NCI-H2227 treated with DMSO at 0.1 percent for 48 hours (cell line): ENCODE measurements around the gene FFAR3.
"Not testable (repeated sequence)": the region's sequence is repeated elsewhere in the genome, so short reads cannot be mapped to it uniquely, and the experiment has no call there.

Experiments used
- DNase-seq: peaks from one replicate; lab custom pipeline; 2025; lab: John Stamatoyannopoulos, UW

The FFAR3 gene

DNA sequence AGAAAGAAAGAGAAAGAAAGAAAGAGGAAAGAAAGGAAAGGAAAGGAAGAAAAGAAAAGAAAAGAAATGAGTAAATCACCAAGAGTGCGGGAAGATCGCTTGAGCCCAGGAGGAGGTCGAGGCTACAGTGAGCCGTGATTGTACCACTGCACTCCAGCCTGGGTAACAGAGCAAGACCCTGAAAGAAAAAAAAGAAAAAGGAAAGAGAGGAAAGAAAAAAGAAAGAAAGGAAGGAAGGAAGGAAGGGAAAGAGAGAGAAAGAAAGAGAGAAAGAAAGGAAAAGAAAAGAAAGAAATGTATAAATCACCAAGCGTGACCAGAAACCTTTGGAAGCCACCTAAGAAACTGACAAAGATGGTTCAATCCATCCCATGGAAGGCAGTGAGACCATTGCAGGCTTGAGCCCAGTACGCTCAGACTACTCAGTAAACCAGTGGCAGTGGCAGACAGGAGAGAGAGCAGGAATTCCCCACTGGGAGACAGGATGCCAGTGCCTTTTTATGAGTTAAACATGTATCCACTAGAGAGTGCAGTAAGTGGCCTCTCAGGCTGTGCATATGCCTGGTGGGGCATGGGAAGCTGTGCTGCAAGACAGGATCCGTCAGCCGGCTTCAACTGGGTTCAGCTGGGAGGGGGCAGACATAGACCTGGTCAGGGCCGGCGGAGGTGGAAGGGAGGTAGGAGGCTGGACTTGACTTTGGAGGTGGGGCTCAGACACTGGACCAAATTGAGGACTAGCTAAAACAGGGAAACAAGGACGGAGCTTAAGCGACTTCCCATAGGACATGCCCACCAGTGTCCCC, 17.4 kb downstream of the FFAR3 start:
- DNase-seq, result no peak

DNA sequence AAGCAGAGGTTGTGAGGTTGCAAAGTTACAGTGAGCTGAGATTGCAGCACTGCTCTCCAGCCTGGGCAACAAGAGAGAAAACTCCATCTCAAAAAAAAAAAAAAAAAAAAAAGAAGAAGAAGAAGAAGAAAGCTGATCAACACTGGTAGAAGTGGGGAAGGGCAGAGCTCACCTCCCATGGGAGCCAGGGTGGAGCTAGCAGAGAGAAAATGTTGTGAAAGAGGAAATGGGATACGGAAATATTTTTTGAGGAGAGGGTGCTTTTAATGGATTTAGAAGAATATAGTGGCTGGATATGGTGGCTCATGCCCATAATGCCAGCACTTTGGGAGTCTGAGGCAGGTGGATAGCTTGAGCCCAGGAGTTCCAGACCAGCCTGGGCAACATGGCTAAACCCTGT, 19.4 kb downstream of the FFAR3 start:
- no peak for DNase-seq

DNA sequence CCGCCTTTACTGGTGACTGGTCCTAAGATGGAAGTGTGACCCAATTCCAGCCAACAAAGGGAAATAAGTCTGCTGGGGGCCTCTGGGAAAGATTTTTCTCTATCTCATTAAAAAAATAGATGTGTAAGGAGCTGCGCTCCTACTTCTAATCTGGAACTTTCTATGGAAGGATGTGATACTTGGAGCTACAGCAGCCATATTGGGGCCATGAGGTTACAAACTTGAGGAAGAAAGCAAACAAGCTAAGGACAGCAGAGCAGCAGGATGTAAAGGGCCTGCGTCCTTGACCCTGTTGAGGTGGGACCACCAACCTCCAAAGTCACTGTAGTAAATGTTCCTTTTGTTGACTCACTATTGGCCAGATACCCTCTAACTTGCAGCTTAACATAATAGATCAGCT, 20.1 kb downstream of the FFAR3 start:
- no peak for DNase-seq

DNA sequence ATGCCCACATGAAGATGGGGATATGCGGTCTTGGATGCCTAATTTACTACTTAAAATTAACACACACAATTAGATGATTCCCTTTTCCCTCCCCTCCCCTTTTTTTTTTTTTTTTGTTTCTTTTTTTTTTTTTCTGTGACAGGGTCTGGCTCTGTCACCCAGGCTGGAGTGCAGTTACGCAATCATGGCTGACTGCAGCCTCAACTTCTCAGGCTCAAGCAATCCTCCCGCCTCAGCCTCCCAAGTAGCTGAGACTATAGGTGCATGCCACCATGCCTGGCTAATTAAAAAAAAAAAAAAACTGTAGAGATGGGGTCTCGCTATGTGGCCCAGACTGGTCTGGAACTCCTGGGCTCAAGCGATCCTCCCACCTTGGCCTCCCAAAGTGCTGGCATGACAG, 21.3 kb downstream of the FFAR3 start:
- not testable (repeated sequence) for DNase-seq

DNA sequence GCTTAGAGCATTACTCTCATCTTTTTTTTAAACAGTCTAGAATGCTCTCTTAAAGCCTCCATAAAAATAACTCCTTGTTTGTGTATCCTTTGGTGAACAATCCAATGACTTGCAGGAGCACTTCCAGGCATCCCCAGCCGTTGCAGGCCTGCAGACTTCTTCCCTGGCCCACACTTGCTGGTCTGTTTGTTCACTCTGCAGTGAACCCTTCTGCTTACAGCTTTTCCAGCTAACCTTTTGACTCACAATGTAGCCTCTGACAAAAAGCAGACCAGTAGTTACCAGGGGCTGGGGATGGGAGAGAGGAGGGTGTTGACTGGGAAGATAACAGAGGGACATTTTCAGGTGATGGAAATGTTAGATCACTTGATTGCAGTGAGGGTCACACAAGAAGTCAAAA, 21.7 kb downstream of the FFAR3 start:
- no peak for DNase-seq

DNA sequence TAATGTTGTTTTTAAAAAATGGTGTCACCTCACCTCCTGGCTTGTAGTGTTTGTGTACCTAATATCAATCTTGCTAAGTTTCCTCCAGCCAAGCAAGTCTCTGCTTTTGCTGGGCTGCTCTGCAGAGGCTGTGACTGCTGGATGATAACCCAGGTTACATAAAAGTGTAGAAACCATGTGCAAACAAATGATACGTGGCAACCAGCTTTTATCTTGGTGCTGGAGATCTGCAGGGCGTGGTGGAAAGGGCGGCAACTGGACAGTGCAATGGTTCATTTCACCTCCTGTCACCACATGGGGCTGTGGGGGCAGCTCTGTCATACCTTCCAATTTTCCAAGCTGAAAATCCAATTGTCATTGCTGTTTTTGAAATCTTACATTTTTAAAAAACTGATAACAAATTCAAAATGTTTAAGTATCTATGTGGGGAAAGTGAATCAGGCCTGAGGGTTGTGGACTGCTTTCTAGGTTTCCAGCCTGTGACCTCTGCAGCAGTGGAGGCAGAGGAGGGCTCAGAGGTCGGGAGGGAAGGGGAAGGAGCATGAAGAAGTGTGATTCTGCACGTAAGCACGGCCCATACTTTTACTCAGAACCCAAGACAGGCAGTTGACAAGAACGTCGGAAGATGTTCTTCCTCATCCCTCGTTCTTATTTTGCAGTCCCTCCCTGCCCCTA, 22.3 kb downstream of the FFAR3 start:
- no peak for DNase-seq

DNA sequence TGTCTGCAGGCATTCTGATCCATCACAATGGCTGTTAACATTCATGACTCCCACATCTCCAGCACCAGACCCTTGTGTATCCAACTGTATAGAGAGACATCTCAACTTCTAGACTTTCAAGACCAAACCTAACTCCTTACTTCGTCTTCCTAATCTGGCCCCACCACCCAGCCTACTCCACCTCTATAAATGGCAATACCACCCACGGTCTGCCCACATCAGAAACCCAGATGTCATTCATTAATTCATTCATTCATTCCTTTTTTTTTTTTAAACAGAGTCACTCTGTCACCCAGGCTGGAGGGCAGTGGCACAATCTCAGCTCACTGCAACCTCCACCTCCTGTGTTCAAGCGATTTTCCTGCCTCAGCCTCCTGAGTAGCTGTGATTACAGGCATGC, 23.1 kb downstream of the FFAR3 start:
- no peak for DNase-seq

DNA sequence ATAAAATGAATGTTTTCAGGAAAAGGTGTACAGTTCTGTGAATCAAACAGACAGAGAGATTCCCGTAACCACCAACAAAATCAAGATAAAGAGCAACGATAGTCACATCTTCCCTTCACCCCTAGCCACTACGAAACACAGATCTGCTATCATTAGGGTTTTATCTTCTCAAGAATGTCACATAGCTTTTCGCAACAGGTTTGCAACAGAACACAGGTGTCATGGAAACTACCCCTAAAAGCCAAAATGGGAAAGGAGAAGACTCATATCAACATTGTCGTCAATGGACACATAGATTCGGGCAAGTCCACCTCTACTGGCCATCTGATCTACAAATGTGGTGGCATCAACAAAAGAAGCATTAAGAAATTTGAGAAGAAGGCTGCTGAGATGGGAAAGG, 23.7 kb downstream of the FFAR3 start:
- DNase-seq, result no peak

DNA sequence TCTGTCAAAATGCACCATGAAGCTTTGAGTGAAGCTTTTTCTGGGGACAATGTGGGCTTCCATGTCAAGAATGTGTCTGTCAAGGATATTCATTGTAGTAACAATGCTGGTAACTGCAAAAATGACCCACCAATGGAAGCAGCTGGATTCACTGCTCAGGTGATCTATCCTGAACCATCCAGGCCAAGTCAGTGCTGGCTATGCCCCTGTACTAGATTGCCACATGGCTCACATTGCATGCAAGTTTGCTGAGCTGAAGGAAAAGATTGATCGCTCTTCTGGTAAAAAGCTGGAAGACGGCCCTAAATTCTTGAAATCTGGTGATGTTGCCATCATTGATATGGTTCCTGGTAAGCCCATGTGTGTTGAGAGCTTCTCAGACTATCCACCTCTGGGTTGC, 25.3 kb downstream of the FFAR3 start:
- no peak for DNase-seq

DNA sequence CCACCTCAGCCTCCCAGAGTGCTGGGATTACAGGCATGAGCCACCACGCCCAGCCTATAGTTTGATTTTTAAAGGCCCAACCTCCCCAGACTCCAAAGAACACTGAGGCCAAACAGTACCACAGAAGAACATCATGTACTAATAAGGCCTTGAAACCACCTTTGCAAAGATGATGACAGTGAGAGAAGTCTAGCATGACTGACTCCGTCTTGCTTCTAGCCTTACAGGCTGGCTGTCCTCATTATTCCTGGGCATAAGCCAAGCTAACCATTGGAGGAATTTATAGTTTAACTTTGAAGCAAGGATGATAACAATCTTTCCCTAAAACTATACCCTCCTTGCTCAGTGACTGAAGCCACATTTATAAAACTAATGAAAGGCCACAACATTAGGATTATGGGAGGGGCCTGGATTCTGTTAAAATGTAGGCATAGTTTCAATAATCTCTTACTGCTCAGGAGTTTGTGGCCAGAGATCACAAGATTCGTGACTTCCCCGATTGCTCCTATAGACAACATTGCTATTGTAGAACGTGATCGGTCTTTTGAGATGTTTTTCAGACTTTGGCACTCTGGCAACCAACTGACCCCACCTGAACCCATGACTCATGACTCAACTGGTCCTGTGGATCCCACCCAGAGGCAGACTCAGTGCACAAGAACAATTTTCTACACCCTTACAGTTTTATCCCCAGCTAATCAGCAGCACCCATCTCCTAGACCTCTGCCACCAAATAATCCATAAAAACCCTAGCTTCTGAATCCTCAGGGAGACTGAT, 30.2 kb downstream of the FFAR3 start:
- DNase-seq, result no peak

DNA sequence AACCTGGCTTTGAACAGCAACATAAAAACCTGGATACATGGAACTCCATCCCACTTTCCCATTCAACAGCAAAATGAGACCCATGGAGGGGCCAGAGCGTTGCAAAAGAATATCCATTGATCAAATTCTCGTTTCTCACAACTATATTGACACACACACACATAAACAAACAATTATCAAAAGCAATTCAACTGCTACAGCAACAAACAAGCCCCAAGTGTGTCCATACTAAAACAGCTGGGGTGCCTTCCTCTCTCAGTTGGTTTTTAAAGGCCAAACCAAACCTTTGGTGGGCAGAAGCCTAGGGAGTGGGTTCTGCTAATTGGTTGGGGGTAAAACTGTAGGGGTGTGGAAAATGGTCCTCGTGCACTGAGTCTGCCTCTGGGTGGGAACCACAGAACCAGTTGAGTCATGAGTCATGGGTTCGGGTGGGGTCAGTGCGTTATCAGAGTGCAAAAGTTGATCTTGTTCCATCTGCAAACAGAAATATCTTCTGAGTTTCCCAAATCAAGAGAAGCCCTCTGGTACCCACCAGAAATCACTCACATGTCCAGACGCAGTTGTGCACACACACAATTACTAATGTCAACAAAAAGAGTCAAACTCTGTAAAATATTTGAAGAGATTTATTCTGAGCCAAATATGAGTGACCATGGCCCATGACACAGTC, 31.1 kb downstream of the FFAR3 start:
- no peak for DNase-seq

DNA sequence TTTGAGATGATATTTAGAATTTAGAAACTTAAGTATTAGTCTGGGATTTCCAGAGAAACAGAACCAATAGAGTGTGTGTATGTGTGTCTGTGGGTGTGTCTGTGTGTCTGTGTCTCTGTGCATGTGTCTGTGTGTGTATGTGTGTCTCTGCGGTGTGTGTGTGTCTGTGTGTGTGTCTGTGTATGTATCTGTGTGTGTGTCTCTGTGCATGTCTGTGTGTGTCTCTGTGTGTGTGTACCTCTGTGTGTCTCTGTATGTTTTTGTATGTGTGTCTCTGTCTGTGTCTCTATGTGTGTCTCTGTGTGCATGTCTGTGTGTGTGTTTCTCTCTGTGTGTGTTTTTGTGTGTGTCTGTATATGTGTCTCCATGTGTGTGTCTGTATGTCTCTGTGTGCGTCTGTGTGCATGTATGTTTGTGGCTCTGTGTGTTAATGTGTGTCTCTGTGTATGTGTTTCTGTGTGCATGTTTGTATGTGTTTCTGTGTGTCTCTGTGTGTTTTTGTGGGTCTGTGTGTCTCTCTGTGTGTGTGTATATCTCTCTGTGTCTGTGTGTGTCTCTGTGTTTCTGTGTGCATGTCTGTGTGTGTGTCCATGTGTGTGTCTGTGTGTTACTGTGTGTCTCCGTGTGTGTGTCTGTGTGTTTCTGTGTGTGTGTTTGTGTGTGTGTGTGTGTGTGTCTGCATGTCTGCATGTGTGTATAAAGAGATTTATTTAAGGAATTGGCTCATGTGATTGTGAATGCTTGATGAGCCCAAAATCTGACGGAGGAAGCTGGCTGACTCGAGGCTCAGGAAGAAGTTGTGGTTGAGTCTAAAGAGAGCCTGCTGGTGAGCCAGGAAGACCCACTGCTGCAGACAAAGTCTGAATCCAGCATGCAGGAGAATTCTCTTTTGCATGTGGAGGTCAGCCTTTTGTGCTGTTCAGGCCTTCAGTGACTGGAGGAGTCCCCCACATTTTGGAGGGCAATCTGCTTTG, 34.8 kb downstream of the FFAR3 start:
- no peak for DNase-seq

DNA sequence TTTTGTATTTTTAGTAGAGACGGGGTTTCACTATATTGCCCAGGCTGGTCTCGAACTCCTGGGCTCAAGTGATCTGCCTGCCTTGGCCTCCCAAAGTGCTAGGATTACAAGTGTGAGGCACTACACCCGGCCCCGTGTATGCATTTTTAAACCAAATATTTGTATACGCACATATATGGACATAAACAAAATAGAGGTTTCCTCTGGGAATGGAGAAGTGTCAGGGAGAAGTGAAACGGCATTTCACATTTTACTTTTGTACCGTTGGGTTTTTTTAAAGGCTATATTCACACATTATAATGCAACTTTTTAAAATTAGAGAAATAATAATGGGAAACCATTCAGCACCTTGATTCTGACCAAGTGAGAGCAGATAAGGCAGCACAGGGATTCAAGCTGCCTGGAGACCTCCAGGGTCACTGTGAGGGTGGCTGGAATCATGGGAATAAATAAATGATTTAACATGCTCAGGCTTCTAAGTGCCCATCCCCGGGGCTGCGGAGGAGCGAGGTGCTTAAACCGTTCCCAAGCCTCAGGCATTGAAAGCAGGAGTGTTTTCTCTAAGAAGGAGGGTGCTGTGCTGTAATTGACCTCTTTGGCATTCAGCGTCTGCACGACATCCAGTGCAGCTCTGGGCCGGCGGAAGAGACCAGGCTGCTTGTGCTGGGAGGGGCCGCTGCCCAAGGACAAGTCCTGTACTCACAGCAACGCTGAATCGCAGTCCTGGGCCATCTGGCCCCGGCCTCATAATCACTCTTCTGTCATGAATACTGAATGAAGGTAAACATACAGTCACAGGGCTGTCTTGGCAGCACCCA, 37.3 kb downstream of the FFAR3 start:
- DNase-seq, result peak; percentile 85

DNA sequence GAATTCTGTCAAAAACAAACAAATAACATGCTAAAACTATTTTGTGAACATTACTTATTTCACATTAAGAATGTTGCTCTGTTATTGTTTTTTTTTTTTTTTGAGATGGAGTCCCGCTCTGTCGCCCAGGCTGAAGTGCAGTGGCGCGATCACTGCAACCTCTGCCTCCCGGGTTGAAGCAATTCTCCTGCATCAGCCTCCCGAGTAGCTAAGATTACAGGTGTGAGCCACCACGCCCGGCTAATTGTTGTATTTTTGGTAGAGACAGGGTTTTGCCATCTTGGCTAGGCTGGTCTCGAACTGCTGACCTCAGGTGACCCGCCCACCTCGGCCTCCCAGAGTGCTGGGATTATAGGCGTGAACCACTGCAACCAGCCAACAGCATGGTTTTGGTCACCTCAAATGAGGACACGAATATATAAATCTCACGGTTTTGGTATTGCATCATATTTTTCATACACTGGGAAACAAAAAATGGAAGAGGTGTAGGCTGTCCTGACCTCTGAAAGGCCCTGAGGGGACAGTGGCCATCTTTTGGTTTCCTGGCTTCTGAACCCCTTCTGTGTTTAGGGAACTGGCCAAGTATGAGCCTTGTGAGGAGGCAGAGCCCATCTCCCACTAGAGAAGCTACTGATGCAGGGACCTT, 38.1 kb downstream of the FFAR3 start:
- DNase-seq, result no peak

DNA sequence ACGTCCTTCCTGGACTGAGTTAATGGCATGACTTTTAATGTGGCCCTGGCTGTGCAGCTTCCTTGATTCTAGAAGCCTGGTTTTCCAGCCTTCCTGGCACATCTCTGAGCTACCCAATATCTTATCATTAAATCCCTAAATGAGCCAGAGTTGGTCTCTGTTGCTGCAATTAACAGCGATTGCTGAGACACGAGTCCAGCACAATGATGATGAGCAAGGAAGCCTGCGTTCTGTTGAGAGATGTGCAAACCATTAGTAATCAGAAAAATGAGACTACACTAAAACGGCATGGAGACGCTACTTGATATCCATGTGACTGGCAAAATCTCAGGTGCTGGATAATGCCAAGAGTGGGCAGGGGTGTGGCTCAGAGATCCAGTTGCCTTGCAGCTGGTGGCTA, 38.8 kb downstream of the FFAR3 start:
- DNase-seq, result no peak

DNA sequence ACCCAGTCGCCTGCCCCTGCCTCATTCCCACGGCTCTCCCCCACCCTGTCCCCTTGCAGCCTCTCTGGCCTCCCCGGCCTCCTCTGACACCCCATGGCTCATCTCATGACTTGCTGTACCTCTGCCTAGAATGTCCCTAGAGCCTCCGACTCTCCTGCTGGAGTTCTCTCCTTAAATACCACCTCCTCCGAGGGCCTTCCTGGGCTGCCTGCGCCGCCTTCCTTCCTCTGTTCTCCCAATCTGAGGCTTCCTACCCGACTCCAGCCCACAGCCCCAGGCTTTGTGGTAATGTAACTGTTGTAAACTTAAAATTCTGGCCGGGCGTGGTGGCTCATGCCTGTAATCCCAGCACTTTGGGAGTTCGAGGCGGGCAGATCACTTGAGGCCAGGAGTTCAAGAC, 40.3 kb downstream of the FFAR3 start:
- no peak for DNase-seq

DNA sequence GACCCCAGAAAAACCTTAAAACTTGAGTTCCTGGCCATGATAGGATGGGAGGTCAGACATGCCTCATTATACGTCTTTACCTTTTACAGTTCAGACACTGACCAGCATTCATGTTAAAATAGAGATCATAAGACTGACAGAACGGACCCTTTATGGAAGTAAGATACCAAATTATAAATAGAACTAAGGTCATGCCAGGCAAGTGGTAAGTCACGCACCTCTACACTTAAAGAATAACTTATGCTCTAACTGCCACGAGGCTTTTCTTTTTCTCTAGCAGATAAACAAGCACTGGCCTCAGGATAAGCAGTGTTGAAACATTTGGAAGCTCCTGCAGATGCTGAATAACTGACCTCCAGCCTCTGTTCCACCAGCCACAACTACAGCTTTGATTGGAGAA, 41.0 kb downstream of the FFAR3 start:
- DNase-seq, result no peak

DNA sequence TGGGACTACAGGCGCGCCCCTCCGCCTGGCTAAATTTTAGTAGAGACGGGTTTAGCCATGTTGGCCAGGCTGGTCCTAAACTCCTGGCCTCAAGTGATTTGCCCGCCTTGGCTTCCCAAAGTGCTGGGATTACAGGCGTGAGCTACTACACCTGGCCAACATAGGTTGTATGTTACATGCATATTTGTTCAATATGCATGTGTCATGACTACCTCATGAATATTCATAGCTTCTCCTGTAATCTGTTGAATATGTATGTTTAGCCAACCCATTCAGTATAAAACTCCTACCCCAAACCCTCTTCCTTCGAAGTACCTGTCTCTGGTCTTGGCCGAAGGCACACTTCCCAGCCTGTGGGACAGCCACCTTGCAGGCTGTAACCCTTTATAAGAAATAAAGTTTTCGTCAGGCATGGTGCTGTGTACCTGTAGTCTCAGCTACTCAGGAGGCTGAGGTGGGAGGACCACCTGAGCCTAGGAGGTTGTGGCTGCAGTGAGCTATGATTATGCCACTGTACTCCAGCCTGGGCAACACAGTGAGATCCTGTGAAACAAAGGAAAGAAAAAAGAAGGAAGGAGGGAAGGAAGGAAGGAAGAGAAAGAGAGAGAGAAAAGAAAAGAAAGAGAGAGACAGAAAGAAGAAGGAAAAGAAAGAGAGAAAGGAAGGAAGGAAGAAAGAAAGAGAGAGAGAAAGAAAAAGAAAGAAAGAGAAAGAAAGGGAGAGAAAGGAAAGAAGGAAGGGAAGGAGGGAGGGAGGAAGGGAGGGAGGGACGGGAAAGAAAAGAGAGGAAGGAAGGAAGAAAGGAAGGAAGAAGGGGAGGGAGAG, 41.9 kb downstream of the FFAR3 start:
- no peak for DNase-seq

DNA sequence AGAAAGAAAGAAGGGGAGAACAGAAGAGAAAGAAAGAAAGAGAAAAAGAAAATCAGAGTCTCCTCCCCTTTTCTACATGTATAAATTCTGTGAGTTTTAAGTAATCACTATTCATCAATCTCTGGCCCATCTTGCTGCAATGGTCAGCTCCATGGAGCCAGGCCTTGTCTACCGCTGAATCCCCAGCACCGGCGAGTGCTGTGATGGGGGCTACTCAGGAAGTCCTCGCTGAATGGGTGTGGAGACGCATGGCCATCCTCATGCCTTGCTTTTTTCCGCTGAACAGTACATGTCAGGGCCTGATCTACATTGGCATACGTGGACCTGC, 42.5 kb downstream of the FFAR3 start:
- no peak for DNase-seq
